Neuronal stem cell (in vitro differentiated cells): ENCODE results near the gene KLHL30.

Experiments
- DNase-seq: peaks from one replicate; pipeline ENCODE4 v3.0.0-alpha.2; 2013; ENCODE audit warnings: low spot score
- H2AFZ ChIP-seq: one replicate; pipeline ENCODE4 v1.6.1; 2013; ENCODE audit warnings: mild to moderate bottlenecking, low read length, inconsistent platforms
- H2AK5ac ChIP-seq: 2 replicates; pipeline ENCODE4 v1.6.1; 2013; ENCODE audit warnings: low read depth, mild to moderate bottlenecking, inconsistent platforms, low read length, moderate library complexity, mixed read lengths
- H2BK120ac ChIP-seq: 2 replicates; pipeline ENCODE4 v1.6.1; 2013; ENCODE audit warnings: low read depth, mild to moderate bottlenecking, inconsistent platforms, low read length, moderate library complexity, mixed read lengths
- H2BK12ac ChIP-seq: one replicate; pipeline ENCODE4 v1.6.1; 2013; ENCODE audit warnings: low read length, inconsistent platforms
- H2BK15ac ChIP-seq: 2 replicates; pipeline ENCODE4 v1.6.1; 2013; ENCODE audit warnings: mild to moderate bottlenecking, low read length, inconsistent platforms, mixed read lengths
- H2BK5ac ChIP-seq: one replicate; pipeline ENCODE4 v1.6.1; 2013; ENCODE audit warnings: inconsistent platforms, mild to moderate bottlenecking, low read length, moderate library complexity
- H3K14ac ChIP-seq: one replicate; pipeline ENCODE4 v1.6.1; 2013; ENCODE audit warnings: low read length, inconsistent platforms
- H3K18ac ChIP-seq: 2 replicates; pipeline ENCODE4 v1.6.1; 2013; ENCODE audit warnings: low read length, inconsistent platforms
- H3K23ac ChIP-seq: 2 replicates; pipeline ENCODE4 v1.6.1; 2013; ENCODE audit warnings: low read depth, mild to moderate bottlenecking, mixed read lengths, low read length, inconsistent platforms; ENCODE audit not compliant: poor library complexity
- H3K27ac ChIP-seq: replicated peaks from 3 replicates; pipeline ENCODE4 v1.5.1; 2013; ENCODE audit warnings: low read length, inconsistent platforms
- H3K27me3 ChIP-seq, 3 experiments: 2 replicates each; pipeline ENCODE4 v1.6.1; 2013; ENCODE audit warnings: low read length in 3 of 3, mild to moderate bottlenecking in 2 of 3, inconsistent platforms in 1 of 3, low read depth in 1 of 3, mixed read lengths in 1 of 3, moderate library complexity in 1 of 3; ENCODE audit not compliant: control insufficient read depth in 3 of 3, insufficient read depth in 3 of 3
- H3K36me3 ChIP-seq, 2 donors: replicated peaks in 1 of 2; 2 replicates each; pipeline ENCODE4 v1.6.1; 2013; ENCODE audit warnings: low read length in 2 of 2; ENCODE audit not compliant: control insufficient read depth in 2 of 2, insufficient read depth in 2 of 2
- H3K4ac ChIP-seq: 2 replicates; pipeline ENCODE4 v1.6.1; 2013; ENCODE audit warnings: inconsistent platforms, mild to moderate bottlenecking, low read length, moderate library complexity
- H3K4me1 ChIP-seq, 2 donors: 1 replicate in 1 of 2; 2 replicates in 1 of 2; pipeline ENCODE4 v1.6.1; 2013; ENCODE audit warnings: low read length in 2 of 2, low read depth in 1 of 2; ENCODE audit not compliant: control insufficient read depth in 2 of 2, insufficient read depth in 1 of 2
- H3K4me2 ChIP-seq: one replicate; pipeline ENCODE4 v1.6.1; 2013; ENCODE audit warnings: mild to moderate bottlenecking, low read length, inconsistent platforms; ENCODE audit not compliant: insufficient read depth, poor library complexity, severe bottlenecking
- H3K4me3 ChIP-seq, 2 donors: 2 replicates each; pipeline ENCODE4 v1.5.1; 2013; ENCODE audit warnings: low read length in 2 of 2, mild to moderate bottlenecking in 2 of 2, inconsistent platforms in 1 of 2, moderate library complexity in 1 of 2
- H3K79me1 ChIP-seq: one replicate; pipeline ENCODE4 v1.6.1; 2013; ENCODE audit warnings: low read depth, mild to moderate bottlenecking, inconsistent platforms, low read length, moderate library complexity
- H3K9ac ChIP-seq: one replicate; pipeline ENCODE4 v1.6.1; 2013; ENCODE audit warnings: mild to moderate bottlenecking, low read depth, low read length, inconsistent platforms; ENCODE audit not compliant: poor library complexity
- H3K9me3 ChIP-seq, 2 donors: replicated peaks in 1 of 2; 2 replicates each; pipeline versions ENCODE3 to v1.6.1; 2013; ENCODE audit warnings: low read length in 2 of 2, mild to moderate bottlenecking in 2 of 2, inconsistent platforms in 1 of 2, low read depth in 1 of 2, mixed read lengths in 1 of 2, moderate library complexity in 1 of 2; ENCODE audit not compliant: control insufficient read depth in 2 of 2, insufficient read depth in 1 of 2
- H4K8ac ChIP-seq: one replicate; pipeline ENCODE4 v1.6.1; 2013; ENCODE audit warnings: low read depth, mild to moderate bottlenecking, inconsistent platforms, low read length, moderate library complexity
- H4K91ac ChIP-seq: one replicate; pipeline ENCODE4 v1.6.1; 2013; ENCODE audit warnings: low read length, low read depth, mild to moderate bottlenecking, inconsistent platforms; ENCODE audit not compliant: poor library complexity
- WGBS, 2 donors: extraction: QIAGEN DNeasy Blood & Tissue Kit; methylation state at CpG; one replicate each; pipeline ENCODE4 v1.1.7; 2013; ENCODE audit warnings: missing lambda C conversion rate in 2 of 2, mixed read lengths in 1 of 2; ENCODE audit not compliant: insufficient read length in 2 of 2, insufficient replicate concordance in 1 of 2; ENCODE audit errors: extremely low coverage in 2 of 2; 5-methylcytosine and 5-hydroxymethylcytosine counted together

The KLHL30 gene

DNA sequence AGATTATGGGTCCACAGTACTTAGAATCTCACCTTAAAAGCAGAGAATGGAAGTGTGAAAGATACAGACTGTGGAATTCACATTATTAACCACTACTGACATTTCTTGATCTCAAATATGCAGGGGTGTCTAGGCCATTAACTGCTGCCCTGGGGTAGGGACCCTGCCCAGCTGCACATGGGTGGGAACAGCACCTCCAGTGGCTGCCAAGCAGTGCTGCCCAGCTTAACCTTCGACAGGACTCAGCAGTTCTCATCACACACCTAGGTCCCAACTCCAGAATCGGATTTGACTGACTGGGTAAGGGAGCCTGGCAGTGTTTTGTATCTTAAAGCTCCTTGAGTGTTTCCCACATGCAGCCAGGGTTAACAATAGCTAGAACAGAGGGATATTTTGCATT, 35.2 kb downstream of the KLHL30 start:
- Histone ChIP-seq H2BK12ac (no peak overlapping the region), H3K79me1 (no peaks in the 10 kb centered on the region), H3K9me3 (no peaks in the 10 kb centered on the region), H3K23ac (no peak overlapping the region), H3K9ac (no peak overlapping the region), H3K18ac (no peak overlapping the region), H2AFZ (no peak overlapping the region), H2AK5ac (no peak overlapping the region), H4K91ac (no peak overlapping the region), H3K4me3 (no peak overlapping the region), H3K4me2 (no peak overlapping the region), H2BK120ac (no peak overlapping the region), H2BK5ac (no peak overlapping the region), H4K8ac (no peak overlapping the region), H3K4ac (no peak overlapping the region), H3K36me3 (peaks cover 49 to 94% of the 10 kb centered on the region in 2 donors), H3K27me3 (no peaks in the 10 kb centered on the region), H3K27ac (no peak overlapping the region), H3K4me1 (no peaks in the 10 kb centered on the region), H2BK15ac (no peak overlapping the region), H3K14ac (no peak overlapping the region)
- WGBS, 2 donors: no CpG with 5 or more reads among the region's 2 CpGs
- no peak for DNase-seq

DNA sequence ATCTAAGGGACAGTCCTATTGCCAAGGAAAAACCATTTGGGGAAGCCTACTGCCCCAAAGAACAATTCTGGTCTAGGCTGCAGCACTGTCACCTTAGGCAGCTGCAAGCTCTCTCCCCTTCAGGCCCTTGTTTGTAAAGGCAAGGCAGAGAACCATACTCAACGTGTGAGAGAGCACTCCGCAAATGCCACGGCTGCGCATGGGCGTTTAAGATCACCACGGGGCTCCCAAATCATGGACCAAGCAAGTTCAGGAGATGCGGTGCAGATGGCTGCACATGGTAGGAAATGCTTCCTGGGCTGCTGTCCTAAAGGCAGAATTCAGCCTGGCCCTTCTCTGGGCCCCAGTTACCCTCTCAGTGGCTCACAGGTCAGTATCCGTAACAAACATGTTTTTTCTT, 35.8 kb downstream of the KLHL30 start:
- H2BK15ac ChIP-seq: no peak overlapping the region
- H3K9ac ChIP-seq: no peak overlapping the region
- no peak overlapping the region for H3K18ac ChIP-seq
- H3K79me1 ChIP-seq: no peaks in the 10 kb centered on the region
- no peak overlapping the region for H3K4ac ChIP-seq
- DNase-seq: no peak
- no peak overlapping the region for H3K27ac ChIP-seq
- H3K23ac ChIP-seq: no peak overlapping the region
- no peak overlapping the region for H2BK120ac ChIP-seq
- H3K9me3 ChIP-seq: no peaks in the 10 kb centered on the region
- H2AFZ ChIP-seq: no peak overlapping the region
- H3K36me3 ChIP-seq: peaks cover 49 to 94% of the 10 kb centered on the region in 2 donors
- no peaks in the 10 kb centered on the region for H3K4me1 ChIP-seq
- no peak overlapping the region for H2AK5ac ChIP-seq
- H3K4me3 ChIP-seq: no peak overlapping the region
- no CpG with 5 or more reads among the region's 8 CpGs for WGBS, 2 donors
- H3K14ac ChIP-seq: no peak overlapping the region
- H4K91ac ChIP-seq: no peak overlapping the region
- H4K8ac ChIP-seq: no peak overlapping the region
- H2BK5ac ChIP-seq: no peak overlapping the region
- H2BK12ac ChIP-seq: no peak overlapping the region
- no peak overlapping the region for H3K4me2 ChIP-seq
- H3K27me3 ChIP-seq: no peaks in the 10 kb centered on the region

DNA sequence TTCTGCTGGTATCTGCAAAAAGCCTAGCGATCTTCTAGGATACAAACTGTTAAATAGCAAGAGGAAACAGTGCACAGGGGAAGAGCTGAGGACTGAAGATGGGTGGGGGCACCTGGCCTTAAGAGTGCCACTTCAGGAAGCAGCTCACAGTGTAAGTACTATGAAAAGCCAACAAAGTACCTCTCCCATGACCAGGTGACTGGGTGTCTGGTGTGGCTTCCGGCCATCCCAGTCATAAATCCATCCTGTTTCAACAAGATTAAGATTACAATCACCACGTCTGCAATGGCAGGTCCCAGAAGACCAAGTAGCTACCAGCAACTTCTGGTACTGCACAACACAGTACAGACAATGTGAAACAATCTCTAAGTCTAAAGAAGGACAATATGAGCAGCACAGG, 36.2 kb downstream of the KLHL30 start:
- H2BK120ac ChIP-seq: no peak overlapping the region
- H2AK5ac ChIP-seq: no peak overlapping the region
- H3K18ac ChIP-seq: no peak overlapping the region
- H4K8ac ChIP-seq: no peak overlapping the region
- no peak overlapping the region for H2BK12ac ChIP-seq
- WGBS, 2 donors: no CpG with 5 or more reads among the region's 3 CpGs
- H3K36me3 ChIP-seq: peaks cover 50 to 94% of the 10 kb centered on the region in 2 donors
- no peak overlapping the region for H2BK15ac ChIP-seq
- no peak overlapping the region for H3K4ac ChIP-seq
- H2BK5ac ChIP-seq: no peak overlapping the region
- H3K4me1 ChIP-seq: no peaks in the 10 kb centered on the region
- no peak for DNase-seq
- H3K4me2 ChIP-seq: no peak overlapping the region
- no peaks in the 10 kb centered on the region for H3K79me1 ChIP-seq
- H3K9ac ChIP-seq: no peak overlapping the region
- no peaks in the 10 kb centered on the region for H3K27me3 ChIP-seq
- H3K14ac ChIP-seq: no peak overlapping the region
- no peak overlapping the region for H3K4me3 ChIP-seq
- H4K91ac ChIP-seq: no peak overlapping the region
- H3K9me3 ChIP-seq: no peaks in the 10 kb centered on the region
- H3K27ac ChIP-seq: no peak overlapping the region
- H3K23ac ChIP-seq: no peak overlapping the region
- H2AFZ ChIP-seq: no peak overlapping the region

DNA sequence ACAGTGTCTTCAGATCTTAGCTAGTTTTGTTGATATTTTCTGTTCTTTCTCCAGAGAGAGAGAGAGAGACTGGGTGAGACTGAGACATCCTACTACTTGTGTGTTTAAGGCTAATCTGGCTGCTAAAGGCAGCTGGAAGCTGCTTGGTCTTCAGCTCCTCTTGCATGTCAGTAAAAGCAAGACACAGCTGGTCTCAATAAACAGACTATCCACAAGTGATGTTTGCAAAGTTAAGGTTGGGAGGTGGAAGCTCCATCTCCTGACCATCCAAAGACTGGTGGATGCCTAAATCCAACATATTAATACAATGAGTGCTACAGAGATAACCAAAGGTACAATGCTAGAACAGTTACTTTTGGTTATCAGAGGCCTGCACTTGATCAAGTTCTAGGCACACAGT, 38.1 kb downstream of the KLHL30 start:
- no peaks in the 10 kb centered on the region for H3K27me3 ChIP-seq
- peaks cover 46 to 96% of the 10 kb centered on the region in 2 donors for H3K36me3 ChIP-seq
- no peak overlapping the region for H3K9ac ChIP-seq
- no peak overlapping the region for H3K18ac ChIP-seq
- no peaks in the 10 kb centered on the region for H3K79me1 ChIP-seq
- H3K4me3 ChIP-seq: no peak overlapping the region
- H2BK5ac ChIP-seq: no peak overlapping the region
- no peak overlapping the region for H3K14ac ChIP-seq
- H3K9me3 ChIP-seq: no peaks in the 10 kb centered on the region
- H2AK5ac ChIP-seq: no peak overlapping the region
- H3K27ac ChIP-seq: no peak overlapping the region
- no peaks in the 10 kb centered on the region for H3K4me1 ChIP-seq
- no peak overlapping the region for H2AFZ ChIP-seq
- no peak overlapping the region for H3K4me2 ChIP-seq
- H4K8ac ChIP-seq: no peak overlapping the region
- no peak overlapping the region for H4K91ac ChIP-seq
- no peak overlapping the region for H3K23ac ChIP-seq
- H3K4ac ChIP-seq: no peak overlapping the region
- H2BK15ac ChIP-seq: no peak overlapping the region
- no peak overlapping the region for H2BK12ac ChIP-seq
- no peak overlapping the region for H2BK120ac ChIP-seq
- no peak for DNase-seq
